ENCODE data around the gene PDZRN3. TPM values are rescaled to one million over a fixed set of nuclear protein-coding genes. Genes with fewer than 3 reads are reported as not detected.
"Not testable (repeated sequence)": the region's sequence is repeated elsewhere in the genome, so short reads cannot be mapped to it uniquely, and the experiment has no call there.

The PDZRN3 gene
- total RNA-seq, 1 experiment from 2014 or later, result 1.7 TPM

DNA sequence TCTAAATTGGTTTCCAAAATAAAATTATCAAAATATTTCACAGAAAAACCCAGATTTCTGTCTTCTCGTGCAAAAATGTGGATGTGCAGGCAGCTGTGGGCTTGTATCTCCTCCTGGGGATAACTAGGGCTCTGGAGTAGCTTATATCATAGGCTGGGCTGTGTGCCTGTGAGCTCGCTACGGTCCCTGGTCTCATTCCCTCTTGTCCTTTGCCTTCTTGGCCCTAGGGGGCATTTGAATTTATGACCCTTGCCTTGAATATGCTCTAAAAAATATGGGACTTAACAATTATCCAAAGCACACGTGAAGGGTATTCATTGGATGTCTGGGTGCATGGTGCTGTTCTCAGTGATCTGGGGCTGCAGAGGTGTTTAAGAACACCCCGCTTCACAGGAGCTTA, 132.6 kb downstream of the PDZRN3 start:
- DNase-seq (ENCODE audit: low read depth), result no peak

DNA sequence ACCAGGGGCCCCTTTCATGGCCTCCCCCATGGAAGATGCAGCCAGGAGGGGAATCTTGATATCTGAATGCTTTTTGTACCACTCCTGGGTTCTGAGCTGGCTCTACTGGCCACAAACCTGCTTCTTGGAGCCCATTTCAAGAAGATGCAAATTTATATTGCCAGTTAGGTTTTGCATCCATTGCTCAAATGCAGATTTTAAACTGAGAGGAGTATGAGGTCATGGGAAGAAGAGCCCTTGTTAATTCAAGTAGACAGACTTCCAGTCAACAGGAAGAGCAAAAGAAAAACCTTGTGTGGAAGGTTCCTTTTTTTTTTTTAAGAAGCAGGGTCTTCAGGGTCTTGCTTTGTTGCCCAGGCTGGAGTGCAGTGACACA, 133.5 kb downstream of the PDZRN3 start:
- DNase-seq (ENCODE audit: low read depth), result no peak

DNA sequence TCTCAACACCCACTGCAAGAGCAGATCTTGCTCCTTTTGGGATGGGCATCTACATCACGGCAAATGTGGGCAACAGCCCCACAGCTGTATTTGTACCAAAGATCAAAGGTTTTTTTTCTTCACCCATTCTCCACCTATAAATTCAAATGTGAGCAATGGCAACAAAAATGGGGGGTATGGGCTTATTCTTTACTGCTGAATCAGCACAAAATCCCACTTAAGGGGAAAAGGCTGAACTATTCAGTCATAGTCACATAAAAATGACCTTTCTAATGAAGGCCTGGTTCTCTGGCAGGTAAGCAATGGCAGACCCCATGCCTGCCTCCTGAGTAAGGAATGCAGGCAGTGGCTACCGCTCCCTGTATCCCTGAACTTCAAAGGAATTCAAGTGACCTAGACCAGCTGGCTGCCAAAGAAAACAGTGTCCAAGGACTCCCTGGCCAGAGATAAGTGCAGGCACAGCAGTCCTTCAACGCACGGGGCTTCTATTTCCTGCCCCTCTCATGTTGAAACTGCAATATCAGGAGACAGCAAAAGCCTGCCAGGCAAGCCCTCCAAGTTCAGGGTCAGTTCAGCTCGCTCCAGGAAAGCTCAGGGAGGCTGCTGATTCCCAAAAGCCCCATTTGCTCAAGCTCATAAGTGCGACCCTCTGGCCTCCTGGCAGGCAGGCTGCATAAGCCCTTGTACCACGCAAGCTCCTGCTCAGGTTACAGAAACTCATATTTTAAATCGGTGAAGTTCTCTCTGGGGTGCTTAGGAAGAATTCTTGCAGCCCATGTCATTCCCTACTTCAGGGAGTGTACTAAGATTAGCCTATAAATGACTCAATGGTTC, 134.1 kb downstream of the PDZRN3 start:
- DNase-seq (ENCODE audit: low read depth), result peak; percentile 30

DNA sequence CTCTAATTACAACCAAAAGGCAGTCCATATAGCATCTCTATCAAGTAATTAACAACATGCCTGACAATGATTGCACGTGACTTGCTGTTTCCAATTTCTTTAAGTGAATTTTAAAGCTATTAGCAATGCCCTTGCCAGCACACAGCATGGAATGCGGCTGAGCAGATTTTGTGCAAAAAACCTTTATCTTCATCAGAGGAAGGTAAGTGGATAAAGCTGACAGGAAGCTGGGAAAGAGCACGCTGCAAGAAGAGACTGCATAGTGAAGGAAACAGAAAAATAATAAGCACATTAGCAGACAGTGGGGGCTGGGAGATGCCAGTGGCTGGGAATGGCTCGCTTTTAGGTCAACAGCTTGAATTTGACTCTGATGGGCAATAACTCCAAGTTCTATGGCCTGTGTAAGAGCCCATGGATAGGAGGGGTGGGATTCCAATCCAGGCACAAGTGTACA, 138.8 kb downstream of the PDZRN3 start:
- no peak for DNase-seq (ENCODE audit: low read depth)

DNA sequence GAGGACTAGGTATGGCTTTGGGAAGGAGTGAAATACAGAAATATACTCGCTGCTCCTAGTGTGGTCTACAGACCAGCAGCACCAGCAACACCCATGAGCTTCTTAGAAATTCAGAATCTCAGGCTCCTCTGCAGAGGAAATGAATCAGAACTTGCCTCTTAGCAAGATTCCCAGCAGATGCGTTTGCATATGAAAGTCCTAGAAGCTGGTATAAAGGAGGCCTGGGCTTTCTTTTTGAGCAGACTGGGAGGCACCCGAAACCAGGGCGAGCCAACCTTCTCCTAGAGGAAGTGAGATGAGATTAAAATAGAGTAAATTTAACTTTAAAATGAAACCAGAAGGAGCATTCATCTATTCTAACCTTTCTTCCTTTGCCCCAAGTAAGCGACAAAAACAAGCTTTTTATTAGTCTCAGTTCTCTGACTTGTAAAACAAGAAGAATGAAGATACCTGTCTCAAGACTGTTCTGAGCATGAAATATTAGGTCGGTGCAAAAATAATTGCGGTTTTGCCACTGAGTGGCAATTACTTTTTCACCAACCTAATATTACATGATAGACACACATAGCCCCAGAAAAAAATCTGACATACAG, 140.0 kb downstream of the PDZRN3 start:
- DNase-seq (ENCODE audit: low read depth), result no peak

DNA sequence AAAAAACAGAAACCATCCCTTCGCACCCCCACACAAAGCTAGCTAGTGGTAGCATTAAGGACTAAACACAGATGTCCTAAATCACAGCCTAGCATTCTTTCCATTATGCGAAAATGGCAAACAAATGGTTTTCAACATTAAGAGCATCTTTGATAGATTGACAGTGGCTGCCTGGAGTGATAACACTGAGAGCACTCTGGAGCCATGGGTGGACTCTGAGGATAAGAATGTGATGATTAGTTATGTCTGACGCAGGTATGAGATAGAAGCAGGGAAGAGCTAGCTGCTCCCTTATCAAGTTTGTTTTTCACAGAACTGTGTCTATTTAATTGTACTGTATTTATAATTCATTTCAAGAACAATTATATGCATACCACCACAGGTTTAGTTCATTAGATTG, 142.9 kb downstream of the PDZRN3 start:
- no peak for DNase-seq (ENCODE audit: low read depth)

DNA sequence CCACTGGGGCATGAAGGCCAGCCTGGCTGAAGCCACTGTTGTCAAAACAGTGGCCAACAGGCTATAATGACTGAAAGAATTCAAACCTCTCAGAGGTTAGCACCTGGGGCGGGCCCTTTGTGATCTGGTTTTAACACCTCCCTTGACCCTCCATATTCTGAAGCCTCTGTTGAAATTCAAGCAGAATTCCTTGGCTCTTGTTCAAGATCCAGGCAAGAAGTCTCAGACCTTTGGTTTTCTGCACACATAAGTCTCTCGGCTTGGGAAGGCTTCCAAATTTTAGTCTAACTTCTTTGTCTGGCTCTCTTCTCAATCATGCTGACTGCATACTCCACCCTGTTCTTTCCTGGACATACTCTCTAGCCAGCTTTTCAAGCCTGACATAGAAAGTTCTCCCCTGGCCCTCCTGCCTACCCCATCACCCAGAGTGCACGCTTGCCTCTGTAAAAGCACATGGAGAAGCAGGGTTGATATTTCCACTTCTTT, 144.5 kb downstream of the PDZRN3 start:
- DNase-seq (ENCODE audit: low read depth), result peak; percentile 48

DNA sequence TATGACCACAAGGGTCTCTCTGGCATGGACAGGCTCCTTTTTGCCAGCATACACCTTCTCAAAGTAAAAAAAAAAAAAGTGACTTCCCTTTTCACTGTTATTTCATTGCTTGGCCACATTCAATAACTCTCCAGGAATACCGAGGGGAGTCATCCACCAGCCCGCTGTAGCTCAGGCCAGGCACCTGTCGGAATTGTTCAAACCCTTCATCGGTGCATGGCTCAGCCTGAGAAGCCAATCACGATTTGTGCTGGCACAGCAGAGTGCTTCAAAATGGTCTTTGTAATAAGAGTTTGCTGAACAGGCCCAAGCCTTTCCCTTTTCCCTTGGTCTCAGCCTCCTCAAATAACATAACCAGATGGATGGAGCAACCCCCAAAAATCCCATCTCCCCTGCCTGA, 145.4 kb downstream of the PDZRN3 start:
- no peak for DNase-seq (ENCODE audit: low read depth)

DNA sequence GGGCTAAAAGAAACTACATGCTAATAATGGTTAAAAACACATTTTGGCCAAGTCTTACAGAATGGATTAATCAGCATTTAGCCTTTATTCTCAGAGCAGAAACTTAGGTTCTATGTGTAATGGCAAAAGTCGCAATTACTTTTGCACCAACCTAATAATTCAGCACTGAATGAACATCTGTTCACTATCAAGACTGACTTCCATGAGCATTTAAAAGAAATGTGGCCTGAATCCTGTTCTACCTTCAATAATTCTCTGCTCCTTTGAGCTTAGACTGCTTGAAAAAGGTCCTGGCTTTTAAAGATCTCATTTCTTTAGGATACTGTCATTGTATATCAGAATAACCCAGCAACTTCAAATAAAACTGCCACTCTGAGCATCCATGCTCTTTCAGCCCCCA, 145.9 kb downstream of the PDZRN3 start:
- DNase-seq (ENCODE audit: low read depth), result no peak

DNA sequence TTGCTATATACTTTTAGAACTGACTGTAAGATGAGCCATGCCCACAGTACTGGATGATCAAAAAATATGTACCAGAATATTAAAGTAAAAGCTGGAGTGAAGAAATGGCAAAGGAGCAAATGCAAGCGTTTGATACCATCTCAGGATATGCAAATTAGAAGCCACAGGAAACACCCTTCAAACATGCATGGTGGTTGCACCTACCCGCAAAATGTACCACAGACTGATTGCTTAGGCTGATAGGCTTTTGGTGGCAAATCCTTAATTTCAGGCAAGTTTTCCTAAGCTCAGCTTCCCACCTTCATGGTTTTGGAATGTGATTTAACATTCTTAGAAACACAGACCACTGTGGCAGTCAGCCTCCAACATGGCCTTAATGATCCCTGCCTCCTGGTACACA, 149.0 kb downstream of the PDZRN3 start:
- DNase-seq (ENCODE audit: low read depth), result no peak

DNA sequence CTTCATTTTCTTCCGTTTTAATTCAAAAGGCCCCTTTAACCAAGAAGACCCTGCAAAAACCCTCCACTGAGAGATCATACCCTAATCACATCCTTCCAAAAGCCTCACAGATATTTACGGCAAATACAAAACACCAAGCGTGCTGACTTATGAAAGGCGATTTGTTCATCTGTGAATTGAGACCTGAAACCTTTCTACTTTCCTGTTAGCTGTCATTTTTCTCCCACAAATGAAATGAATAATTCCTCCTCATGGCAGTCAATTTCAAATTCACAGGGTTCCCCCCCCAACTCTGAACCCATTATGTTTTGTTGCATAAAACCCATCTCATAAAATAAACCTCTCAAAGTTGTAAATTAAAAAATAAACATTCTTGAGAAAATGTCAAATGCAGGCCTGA, 149.6 kb downstream of the PDZRN3 start:
- DNase-seq (ENCODE audit: low read depth), result no peak

DNA sequence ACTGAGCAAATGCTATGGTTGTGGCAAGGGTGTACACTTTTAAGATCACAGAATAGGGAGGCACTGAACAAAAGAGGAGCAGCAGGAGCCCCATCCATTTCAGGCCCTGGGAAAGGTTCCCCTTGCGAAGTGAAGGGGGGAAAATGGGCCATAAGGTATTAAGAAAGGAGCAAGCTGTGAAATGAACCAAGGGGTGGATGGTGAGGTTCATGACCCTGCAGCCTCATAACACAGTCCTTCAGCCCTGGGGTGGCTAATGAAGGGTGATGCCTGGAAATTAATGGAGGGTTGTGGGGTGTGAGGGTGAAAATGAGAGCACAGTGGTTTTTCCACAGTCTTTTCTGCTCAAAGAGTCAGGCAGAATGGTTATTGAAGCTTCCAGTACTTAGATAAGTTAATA, 150.1 kb downstream of the PDZRN3 start:
- DNase-seq (ENCODE audit: low read depth), result no peak

DNA sequence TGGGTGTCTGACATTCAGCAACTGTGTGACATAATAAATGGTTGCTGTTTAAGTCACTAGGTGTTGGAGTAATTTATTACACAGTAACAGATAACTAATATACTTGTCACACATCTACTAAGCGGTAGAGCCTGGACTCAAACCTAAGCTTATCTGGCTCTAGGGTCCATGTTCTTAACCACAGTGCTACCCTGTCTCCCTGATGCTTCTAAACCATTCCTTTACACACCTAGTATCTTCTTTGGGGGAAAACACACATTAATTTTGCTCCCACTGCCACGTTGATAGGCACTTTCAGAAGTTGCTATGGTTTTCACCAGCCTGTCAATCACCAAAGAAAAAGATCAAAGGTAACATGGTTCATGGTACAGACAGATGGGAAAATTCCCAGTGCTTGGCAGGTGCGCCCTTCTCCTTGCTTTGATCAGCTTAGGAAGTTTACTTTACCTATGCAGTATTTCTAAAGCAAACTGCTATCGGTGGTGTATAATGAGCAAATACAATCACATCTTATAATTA, 150.8 kb downstream of the PDZRN3 start:
- DNase-seq (ENCODE audit: low read depth), result no peak

DNA sequence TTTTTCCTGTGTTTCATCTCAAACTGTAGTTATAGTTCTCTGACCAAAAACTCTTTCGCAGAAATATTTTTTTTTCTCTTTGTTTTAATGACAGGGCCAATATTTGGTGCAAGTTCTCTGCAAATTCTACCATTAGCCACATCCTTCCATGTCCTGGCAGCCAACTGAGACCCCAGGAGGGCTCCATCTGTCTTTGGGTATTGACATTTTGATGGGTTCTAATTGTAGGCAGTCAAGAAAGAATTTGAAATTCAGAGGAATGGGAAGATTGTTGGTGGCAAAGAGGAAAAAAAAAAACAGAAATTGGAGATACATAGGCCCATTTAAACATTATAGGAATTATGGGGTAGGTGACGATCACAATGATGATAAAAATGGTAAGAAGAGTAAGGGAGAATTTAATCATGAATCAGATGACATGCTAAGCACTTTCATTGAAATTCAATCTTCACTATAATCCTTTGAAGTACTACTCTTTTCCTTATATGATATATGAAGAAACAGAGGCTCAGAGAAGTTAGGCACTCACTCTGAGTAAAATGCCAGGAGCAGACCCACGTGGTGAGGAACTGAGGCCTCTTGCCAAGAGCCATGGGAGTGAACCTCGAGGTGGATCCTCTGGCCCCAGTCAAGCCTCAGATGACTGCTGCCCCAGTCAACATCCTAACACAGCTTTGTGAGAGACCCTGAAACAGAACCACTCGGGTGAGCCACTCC, 151.4 kb downstream of the PDZRN3 start:
- no peak for DNase-seq (ENCODE audit: low read depth)

DNA sequence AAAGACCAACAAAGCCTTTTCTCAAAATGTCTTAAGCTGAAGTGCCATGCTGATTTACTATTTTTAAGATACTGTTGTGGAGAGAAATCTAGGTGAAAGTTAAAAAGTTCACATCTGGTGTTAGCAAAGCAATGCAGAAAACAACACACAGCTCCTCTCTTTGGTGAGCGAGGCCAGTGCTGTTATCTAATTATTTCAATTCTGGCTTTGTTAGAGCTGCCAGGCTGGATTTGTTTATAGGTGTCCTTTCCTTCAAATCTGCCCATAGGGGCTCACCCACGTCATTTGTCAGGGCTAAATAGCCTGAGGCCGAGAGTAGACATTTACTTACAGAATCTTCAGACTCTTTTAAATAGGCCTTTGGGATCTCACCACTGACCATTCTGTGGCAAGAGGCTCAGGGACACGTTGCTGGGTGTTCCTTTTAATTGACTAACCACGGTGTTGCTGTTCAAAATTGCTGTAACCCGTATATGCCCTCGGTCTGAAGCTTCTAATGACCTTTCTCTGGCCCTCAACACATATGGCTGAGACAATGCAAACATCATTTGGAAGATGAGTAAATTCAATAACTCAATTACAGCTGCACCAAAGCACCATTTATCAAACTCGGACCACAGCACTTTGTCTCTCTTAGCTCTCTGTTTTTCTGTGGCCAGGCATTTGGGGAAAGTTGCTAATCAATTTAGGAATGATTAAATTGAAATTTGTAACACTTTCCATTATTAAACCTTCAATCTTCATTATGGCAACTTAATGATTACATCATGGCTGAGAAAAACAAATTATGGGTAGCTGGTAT, 152.6 kb downstream of the PDZRN3 start:
- DNase-seq (ENCODE audit: low read depth), result no peak

DNA sequence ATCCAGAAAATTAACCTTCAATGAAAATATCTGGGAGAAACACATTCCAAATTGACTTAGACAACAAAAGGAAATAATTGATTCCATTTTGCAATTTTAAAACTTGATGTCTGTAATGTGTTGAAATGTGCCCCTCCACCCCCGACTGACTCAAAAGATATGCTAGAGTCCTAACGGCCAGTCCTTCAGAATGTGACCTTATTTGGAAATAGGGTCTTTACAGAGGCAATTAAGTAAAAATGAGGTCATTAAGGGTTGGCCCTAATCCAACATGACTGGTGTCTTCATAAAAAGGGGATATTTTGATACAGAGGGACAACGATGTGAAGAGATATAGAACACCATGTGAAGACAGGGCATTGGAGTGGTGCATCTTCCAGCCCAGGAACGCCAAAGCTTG, 153.9 kb downstream of the PDZRN3 start:
- no peak for DNase-seq (ENCODE audit: low read depth)

DNA sequence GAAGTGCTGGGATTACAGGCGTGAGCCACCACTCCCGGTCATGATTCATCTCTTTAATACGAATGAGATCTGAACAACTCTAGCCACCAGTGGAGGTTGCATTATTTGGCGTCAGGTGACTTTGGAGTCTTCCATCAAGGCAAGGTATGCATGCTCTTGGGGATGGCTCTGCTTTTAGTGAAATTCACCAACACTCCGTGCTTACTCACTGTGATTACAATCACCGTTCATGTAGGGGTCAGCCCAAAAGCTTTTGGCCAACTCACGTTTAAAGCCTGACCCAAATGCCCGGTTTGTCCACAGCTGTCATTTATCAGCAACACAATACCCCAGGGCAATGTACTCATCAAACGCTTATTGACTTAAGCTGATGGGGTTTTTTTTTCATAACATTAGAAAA, 155.4 kb downstream of the PDZRN3 start:
- DNase-seq (ENCODE audit: low read depth), result peak; percentile 3

DNA sequence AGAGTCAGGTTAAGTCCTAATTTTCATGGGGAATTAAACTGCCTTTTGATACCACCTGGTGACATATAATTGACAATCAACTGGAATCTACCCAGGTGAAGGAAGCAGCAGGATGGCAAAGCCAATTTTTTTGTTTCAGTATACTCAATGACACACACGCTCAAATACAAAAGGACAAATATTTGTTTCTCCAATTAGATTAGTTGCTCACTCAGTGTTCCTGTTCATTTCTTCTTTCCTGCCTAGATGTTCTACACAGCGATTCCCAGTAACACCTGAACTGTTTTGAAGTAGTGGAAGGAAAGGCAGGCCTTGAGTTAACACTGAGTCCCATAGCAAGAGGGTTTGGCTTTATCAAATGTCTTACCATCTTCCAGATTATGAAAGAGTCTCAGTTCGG, 157.5 kb downstream of the PDZRN3 start:
- DNase-seq (ENCODE audit: low read depth), result no peak

DNA sequence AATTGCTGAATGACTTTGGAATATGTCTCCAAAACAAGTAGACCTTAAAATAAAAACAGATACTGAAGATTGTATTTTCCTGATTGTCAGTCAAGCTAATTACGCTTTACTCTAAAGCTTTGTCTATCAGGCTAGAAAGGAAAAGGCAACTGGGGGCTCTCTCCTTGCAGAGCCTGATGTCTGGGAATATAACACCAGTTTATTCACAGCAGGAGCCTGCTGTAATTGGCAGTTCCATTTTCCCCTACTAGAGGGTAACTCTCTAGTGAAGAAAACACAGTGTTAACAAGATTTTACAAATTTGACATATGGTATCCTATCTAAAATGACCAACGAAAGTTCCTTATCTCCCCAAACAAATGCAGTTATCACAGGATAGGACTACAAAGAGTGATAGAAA, 158.8 kb downstream of the PDZRN3 start:
- no peak for DNase-seq (ENCODE audit: low read depth)

DNA sequence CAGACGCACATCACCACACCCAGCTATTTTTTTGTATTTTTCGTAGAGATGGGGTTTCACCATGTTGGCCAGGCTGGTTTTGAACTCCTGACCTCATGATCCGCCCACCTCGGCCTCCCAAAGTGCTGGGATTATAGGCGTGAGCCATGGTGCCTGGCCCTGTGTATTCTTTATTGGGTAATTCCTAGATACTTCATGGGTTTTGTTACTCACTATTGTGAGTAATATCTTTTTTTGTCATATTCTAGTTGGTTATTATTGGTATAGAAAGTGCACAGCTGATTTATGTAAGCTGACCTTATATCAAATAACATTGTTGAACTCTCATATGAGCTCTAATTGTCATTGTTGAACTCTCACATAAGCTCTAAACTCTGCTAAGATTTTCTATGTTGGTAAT, 160.6 kb downstream of the PDZRN3 start:
- DNase-seq (ENCODE audit: low read depth), result not testable (repeated sequence)

DNA sequence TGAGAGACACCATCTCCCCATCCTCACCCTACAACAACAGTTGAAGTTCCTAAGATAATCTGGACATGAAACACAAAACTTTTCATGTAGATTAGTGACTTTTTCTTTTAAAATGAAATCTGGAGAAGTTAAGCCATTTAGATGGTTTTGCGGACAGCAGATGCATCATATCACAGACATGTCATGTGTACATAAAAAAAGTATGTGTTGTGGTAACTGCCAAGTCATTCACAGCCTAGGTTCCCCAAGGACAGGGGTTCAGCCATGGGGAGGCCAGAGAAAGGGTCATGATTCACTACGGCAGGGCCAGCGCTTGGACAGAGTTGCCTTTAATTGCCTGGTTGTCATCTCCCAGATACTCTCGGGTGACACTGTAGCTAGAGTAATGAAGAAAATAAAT, 163.2 kb downstream of the PDZRN3 start:
- no peak for DNase-seq (ENCODE audit: low read depth)

DNA sequence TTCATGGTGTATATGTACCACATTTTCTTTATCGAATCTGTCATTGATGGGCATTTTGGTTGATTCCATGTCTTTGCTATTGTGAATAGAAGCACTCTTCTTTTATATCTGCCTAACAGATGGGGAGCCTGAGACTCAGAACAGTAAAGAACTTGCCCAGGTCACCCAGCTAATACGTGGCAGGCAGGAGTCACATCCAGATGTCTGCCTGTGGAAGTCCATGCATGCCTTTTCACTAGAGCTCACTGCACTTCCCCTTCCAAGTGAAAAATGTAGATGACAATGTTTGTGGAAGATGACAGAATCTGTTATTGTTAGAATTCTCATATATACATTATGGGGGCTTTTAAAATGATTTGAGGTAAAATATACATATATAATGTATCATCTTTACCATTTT, 165.0 kb downstream of the PDZRN3 start:
- no peak for DNase-seq (ENCODE audit: low read depth)

All from M059J (cell line).